Islet precursor cell (in vitro differentiated cells): ENCODE data around the gene PLD5.
"Not testable (repeated sequence)": the region's sequence is repeated elsewhere in the genome, so short reads cannot be mapped to it uniquely, and the experiment has no call there.

Experiments used
- DNase-seq: peaks from one replicate; pipeline ENCODE4 v3.0.0-alpha.2; 2018

PLD5 gene

DNA sequence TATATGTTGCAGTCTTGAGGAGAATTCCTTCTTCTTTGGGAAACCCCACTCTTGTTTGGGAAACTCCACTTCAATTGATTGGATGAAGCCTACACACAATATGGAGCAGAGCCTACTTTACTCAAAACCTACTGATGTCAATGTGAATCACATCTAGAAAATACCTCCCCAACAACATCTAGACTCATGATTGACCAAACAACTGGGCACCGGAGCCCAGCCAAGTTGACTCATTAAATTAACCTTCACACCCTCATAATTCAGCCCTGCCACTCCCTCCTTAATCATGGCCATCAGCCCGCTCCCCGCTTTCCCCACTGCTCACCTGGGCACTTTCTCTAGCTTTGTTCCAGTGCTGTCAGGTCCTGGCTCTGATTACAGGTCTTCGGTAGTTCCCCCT is 317.5 kb downstream of the PLD5 start:
- no peak for DNase-seq

DNA sequence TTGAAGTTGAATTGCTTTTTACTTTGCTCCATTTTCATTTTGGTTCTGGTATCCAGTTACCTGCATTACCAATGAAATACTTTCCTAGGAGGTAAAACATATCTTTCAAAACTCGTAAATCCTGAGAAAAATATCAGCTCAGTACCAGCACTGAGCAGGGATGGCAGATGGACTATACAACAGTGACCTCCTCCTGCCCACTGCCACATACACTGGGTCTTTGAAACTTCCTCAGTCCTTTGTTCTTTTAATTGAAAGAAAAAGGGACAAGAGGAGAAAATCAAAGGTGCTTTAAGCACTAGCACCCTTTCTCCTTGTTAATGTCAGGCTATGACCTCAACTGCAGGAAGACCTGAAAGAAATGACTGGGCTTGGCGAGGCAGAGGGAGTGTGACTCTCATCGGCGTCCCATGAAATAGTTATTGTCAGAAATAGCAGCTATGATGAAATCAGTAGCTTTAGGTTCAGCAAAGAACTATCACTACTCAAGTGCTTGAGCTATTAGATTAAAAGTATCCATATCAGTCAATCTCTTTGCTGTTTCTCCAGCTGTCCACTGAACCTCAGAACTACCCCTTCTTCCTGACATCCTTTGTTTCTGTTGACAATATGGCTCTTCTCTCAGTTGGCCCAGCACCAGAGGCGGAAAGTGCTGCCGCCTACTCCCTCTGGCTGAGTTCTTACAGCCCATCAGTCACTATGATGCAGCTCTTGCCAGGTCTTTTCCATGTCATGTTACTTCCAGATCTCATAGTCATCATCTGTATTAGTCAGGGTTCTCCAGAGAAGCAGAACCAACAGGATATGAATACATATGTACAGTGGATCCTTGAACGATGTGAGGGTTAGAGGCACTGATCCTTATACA is 318.6 kb downstream of the PLD5 start:
- DNase-seq: no peak

DNA sequence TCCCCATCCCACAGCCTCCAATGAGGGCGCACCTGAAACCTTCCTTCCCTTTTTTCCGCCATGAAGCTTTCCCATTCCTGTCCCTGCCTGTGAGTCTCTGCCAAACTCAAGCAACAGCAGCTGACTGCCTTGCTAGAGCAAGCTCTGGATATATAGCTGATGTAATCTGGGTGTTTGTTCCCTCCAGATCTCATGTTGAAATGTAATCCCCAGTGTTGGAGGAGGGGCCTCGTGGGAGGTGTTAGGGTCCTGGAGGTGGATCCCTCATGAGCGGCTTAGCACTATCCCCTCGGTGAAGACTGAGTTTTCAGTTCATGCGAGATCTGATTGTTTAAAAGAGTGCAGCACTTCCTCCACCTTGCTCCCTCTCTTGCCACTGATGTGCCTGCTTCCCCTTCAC is 321.2 kb downstream of the PLD5 start:
- no peak for DNase-seq

DNA sequence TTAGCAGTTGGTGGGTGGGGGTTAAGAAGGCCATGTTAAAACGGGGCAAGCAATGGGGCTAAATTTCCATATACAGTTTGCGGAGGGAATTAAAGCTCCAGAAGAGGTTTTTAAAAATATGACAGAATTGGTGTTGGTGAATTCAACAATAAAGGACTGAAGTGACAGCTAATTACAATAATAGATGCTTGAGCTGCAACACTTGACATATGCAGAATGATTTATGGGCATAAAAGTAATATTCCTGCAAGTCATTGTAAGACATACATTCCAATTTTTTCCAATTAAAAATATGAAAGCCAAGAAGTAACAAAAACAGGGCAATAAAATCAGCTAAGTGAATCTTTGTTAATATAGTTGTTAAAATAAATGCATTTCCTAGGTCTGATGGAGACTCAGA is 323.4 kb downstream of the PLD5 start:
- no peak for DNase-seq

DNA sequence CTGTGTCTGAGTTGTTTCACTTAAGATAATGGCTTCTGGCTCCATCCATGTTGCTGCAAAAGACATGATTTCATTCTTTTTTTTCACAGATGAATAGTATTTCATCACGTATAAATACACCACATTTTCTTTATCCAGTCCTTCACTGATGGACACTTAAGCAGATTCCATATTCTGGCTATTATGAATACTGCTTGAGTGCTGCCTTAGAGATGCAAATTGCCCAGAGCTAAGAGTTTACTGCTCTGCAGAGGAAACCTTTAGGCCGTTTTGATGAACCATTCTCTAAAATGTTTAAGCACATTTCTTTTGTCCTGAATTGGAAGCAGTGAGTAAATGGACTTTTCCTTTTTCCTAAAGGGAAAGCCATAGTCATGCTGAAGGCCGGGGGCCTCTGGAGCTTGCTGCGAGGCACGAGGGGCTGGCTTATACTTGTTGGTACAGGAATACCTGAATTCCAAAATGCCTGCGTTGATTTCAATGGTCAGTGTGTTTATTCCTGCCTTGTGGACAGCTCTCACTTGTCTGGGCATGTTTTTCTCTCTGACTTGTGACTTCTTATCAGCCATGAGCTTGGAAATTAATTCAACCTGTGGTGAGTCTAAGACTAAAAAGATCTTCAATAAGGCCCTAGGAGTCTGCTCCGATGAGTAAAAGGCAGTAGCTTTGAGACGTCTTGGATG is 324.6 kb downstream of the PLD5 start:
- DNase-seq: no peak

DNA sequence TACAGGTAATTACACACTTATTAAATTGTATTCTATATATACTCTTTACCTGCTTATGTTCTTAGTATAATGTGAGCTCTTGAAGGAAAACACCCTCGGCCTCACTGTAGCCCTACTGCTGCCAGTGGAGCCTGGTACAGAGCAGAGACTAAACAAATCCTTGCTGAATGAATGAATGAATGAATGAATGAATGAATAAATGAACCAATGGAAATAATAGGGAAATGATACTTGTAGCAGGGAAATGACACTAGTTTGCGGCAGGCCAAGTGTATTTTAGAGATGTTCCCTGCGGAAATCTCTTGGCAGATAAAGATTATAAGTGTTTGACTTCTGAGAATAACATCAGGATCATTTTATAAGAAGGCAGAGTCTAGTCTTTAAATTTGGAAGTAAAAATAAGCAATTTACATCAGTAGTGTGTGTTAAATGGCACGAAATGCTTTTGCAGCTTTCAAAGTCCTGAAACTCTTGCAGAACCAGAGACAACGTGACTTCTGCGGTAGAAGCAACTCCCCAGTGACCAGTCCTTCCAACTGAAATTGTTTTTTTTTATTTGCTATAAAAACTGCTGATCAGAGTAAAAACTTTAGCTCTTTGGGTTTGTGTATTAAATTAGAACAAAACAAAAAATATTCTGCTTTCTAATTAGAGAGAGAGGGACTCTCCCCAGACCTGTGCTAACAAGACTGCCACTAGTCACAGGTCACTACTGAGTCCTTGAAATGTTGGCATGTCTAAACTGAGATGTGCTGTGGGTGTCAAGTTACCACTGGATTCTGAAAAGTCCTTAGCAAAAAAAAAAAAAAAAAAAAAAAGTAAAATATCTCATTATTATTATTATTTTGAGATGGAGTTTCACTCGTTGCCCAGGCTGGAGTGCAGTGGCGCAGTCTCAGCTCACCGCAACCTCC is 326.3 kb downstream of the PLD5 start:
- no peak for DNase-seq

DNA sequence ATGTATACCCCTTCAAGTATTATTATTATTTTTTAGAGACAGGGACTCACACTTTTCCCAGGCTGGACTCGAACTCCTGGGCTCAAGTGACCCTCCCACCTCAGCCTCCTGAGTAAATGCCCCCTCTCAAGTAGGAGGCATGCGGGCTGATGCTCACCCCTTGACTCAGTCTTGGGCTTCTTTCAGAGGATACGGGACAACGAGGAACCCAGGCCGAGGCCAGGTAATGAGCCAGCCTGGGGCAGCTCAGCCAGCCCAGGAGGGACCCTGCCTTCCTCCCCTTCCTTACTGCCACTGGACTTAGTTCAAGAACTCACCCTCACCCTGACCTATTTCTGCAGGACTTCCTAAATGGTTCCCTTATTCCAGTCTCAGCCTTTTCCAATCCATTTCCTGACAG is 327.6 kb downstream of the PLD5 start:
- no peak for DNase-seq

DNA sequence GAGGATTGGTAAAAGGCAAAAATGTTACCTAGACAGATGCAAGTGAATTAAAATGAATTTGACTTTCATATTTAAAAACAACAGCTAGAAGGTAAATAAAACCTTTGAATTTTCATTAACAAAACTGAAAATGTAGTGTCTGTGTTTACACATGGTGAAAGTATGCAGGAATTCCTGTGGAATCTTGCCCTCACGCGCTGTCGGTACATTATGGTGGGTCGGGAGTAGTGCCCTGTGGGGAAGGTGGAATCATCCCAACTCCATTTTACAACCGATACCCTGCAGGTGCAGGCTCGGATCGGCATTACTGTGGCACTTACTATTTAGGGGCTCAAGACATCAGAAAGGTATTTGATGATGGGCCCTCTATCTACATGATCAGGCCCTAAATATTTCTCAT is 328.4 kb downstream of the PLD5 start:
- no peak for DNase-seq

DNA sequence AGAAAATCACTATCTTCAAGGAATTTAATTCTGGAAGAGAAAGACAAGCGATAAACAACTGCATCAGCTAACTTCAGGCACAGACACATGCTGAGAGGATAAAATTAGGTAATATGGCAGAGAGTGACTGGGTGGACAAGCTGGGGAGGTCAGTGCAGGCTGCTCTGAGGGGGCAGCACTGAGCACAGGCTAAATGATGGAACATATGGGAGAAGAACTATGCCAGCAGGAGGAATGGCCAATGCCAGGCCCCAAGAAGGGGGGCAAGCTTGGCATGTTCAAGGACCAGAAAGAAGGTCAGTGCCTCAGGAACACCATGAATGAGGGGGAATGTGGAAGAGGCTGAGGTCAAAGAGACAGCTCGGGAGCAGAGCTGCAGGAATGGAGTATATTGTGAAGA is 334.9 kb downstream of the PLD5 start:
- DNase-seq: no peak

DNA sequence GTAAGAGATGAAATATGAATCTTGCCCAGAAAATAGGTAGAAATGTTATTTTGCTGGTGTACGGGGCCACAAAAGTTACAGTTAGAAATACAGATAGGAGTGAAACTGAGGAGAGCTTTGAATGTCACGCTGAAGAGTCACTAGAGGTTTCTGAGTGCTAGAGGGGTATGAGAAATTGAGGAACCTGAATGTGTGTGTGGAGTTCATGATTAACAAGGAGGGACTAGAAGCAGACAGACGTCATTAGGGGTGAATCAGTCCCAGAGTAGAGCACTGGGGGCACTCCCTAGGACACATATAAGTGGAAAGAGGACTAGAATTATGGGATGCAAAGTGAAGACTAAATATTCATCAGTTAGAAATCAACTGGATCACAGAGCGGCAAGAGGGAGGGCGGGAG is 336.7 kb downstream of the PLD5 start:
- DNase-seq: no peak

DNA sequence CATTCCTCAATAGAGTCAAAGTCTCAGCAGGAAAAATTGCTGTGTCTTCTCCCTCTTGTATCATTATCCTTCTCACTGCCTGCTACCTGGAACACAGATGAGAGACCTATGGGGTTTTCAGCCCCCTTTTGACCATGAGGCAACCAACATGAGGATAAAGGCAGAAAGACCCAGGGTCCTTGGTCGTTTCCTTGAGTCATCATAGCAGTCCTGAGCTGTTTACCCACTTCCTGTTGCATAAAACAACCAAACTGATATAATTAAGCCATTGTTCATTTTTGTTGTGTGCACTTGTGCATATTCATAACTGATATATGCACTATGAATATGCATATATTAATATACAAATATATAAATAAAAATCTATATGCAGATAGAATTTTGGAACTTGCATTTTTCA is 337.3 kb downstream of the PLD5 start:
- DNase-seq: no peak

DNA sequence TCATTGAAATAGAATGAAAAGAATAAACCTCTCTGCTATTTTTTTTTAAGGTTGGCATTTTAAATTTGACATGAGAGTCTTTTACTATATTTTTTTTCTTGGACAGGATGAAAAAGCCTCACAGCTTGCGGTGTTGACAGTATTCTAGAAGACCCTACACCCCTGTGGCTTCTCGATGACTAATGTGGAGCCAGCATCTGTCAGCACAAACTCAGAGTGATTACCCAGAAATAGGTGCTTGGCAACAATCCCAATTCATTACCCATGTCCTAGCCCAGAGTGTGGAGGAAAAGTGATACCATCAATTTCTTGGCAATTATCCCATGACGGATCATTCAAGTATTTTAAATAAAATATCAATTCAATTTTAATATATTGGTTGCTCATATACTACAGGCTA is 338.8 kb downstream of the PLD5 start:
- DNase-seq: no peak

DNA sequence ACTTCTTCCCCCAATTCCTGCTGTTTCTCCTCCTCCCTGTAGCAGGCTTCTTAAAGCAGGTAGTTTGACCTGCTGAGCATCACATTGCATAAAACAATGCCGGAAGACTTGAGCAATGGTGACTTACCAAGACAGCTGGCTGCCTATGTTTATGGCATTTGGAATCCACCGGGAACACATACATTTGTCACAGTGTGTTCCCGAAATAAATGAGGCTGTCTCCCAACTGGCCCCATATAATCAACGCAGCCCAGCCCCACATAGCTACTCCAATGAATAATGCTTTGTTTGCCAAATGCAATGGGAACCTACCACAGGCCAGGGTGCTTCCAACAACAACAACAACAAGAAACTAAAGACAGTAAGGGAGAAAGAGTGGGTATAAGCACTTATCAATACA is 339.5 kb downstream of the PLD5 start:
- no peak for DNase-seq

DNA sequence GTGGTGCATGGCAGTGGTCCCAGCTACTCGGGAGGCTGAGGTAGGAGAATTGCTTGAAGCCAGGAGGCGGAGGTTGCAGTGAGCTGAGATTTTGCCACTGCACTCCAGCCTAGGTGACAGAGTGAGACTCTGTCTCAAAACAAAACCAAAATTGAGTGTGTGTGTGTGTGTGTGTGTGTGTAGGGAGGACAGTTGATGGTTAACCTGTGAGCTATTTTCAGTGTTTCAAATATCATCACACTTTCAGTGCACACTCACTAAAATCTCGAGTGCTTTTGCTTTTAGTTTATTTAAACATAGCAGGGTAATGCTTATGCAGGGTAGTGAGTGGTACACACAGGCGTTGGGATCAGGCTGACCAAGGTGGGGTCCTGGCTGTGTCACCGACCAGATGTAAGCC is 344.7 kb downstream of the PLD5 start:
- DNase-seq: not testable (repeated sequence)

DNA sequence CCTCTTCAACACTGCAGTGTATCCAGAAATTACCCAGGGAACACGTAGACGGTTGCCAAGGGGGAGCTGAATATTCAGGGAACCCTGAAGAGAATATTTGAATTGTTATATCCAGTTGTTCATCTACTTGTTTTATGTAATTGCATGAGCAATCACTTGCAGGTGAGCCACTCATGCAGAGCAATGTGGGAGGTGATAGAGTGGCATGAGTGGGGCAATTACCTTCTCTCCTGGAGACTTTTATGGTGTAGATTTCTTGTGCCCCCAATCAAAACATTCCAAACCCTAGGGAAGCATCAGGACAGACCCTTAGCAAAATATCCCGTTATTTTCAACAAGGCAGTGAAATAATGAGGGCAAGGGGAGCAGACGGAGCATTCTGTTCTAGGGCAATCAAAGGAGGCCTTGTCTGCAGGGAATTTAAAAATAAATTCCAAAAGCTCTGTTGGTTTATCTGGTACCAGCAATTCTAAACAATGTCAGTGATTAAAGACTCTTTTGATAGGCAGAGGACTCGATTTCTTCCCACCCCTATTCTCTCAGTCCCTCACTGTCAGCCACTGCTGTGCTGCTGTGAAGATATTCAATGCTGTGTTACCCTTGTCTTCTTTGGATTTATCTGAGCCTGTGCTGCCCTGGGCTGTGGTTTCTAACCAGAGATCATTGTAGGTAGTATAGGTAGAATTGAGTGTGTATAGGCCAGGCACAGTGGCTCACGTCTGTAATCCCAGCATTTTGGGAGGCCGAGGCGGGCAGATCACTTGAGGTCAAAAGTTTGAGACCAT is 345.4 kb downstream of the PLD5 start:
- DNase-seq: no peak

DNA sequence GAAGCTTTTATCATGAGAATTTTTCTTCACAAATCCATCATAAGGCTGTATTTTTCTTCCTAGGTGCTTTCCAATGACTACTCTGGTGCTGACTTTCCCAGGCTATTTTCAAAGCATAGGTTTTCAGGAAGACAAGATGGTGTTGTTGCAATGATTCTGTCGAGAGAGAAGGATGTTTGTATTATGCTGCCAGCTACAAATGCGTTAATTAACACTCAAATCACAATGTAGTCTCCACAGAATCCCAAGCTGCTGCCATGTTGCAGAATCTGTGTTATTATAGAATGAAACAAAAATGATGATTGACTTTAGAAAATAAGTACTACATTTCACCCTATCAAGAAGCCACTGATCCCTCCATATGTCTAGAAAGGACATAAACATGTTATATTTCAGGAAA is 346.1 kb downstream of the PLD5 start:
- no peak for DNase-seq

DNA sequence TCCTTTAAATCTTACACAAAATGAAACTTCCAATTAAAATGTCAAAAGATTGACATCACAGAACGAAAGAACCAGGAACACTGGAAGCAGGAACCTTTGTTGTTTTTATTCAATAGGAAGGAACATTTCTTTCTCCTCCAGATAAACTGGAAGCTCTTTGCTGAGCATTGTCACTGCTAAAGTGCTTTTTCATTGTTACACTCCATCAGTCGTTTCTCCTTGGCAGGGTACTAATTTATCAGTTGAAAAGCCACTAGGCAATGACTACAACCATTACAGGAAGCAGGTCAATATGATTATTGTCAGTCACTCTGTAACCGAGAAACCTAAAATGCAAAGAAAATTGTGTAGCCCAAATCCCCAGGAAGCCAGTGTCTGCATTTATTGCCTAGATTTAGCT is 362.4 kb downstream of the PLD5 start:
- no peak for DNase-seq

DNA sequence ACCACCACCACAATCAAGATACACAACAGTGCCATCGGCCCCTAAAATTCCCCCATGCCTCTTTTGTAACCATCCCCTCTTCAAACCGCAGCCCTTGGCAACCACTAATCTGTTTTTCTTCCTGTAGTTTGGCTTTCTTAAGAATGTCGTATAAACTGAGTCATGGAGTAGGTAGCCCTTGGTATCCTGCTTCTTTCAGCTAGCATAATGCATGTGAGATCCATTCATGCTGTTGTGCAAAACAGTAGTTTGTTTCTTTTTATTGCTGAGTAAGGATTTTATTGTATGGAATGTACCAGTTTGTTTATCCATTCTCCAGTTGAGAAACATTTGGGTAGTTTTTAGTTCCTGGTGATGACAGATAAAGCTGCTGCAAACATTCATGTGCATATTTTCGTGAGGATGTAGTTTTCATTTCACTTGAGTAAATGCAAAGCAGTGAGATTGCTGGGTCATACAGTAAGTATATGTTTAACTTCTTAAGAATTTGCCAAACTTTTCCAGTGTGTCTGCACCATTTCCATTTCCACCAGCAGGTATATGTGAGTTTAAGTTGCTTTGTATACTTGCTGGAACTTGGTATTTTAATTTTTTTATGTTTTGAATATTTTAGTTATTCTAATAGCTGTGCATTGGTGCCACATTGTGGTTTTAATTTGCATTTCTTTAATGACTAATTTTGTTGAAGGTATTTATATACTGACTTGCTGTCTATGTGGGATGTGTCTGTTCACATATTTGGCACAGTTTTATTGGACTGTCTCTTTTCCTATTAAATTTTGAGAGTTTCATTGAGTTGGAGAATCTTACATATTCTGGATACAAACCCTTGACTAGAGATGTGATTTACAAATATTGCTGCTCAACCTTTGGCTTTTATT is 377.2 kb downstream of the PLD5 start:
- DNase-seq: no peak

DNA sequence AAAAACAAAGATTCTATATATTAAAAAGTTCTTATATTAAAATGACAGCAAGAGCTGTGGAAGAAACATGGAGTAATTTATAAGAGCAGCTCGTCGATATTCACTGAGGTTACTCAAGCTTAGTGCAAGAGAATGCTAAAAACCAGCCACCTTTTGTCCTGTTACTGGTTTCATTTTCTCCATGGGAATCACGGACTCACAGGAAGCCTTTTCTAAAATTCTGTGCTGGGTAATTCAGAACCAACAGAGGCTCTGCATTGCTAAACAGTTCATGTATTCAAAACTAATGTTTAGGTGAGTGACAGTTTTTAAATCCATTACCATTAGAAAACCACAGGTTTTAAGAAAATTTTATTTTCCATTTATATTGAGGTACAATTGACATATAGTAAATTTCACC is 377.8 kb downstream of the PLD5 start:
- no peak for DNase-seq

DNA sequence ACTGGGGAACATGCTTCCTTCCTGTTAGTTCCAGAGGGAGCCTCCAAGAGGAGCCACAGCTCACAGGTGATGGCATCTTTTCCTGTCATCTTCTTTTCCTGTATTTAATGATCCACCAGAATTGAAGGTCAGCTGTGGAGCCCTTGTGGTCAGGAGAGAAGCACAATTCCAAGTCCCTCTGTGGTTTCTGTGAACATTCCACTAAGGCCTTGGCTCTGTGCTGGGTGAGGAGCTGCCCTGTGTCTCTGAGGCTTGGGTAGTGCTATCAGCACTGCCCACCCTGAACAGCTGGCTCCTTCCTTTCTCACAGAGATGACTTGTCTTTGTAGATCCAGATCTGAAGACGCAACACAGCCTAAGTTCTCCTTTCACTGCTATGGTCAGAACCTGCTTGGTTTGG is 383.7 kb downstream of the PLD5 start:
- no peak for DNase-seq

DNA sequence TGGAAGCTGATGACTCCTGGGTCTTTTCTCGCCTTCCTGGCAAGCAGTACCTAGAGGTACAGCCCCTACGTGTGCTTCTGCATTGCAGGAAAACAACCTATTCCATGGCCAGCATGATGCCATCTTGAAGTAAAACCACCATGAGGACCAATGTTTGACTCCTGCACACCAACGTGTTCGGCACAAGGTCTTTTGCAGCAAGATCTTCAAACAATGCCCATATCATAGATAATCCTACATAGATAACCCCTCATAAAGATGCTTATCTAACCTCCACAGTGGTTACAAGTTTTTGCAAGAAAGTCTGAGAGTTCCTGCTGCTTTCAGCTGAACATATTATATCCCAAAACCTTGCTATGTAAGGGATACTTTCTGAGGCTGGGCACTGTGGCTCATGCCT is 384.5 kb downstream of the PLD5 start:
- DNase-seq: no peak

DNA sequence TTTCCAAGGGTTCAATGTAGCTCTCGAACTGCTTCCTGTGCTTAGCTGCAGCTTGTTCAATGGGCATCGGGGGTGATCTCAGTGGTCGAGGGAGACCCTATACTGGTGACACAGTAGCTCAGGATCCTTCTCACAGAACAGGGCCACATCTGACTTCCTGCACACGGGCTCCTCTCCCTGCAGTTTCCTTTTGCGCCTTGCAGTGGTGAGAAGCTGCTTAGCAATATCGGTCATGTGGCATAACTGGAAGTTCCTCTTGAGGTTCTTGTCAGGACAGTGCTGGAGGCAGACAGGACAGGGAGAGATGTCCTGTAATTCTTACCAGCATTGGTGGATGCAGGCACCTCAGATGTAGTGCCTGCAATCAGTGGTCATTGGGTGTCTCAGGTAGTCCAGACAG is 385.1 kb downstream of the PLD5 start:
- DNase-seq: no peak
